ENCODE results near the gene DXO. TPM values are rescaled to one million over a fixed set of nuclear protein-coding genes. Genes with fewer than 3 reads are reported as not detected.
A peak's percentile ranks its signal among the peaks of the same experiment; 100 is the strongest.
"Not testable (repeated sequence)": the region's sequence is repeated elsewhere in the genome, so short reads cannot be mapped to it uniquely, and the experiment has no call there.

Gene DXO
- total RNA-seq, result 10 to 100 TPM; 15.1 to 47.9 (median 24.1) TPM

DNA sequence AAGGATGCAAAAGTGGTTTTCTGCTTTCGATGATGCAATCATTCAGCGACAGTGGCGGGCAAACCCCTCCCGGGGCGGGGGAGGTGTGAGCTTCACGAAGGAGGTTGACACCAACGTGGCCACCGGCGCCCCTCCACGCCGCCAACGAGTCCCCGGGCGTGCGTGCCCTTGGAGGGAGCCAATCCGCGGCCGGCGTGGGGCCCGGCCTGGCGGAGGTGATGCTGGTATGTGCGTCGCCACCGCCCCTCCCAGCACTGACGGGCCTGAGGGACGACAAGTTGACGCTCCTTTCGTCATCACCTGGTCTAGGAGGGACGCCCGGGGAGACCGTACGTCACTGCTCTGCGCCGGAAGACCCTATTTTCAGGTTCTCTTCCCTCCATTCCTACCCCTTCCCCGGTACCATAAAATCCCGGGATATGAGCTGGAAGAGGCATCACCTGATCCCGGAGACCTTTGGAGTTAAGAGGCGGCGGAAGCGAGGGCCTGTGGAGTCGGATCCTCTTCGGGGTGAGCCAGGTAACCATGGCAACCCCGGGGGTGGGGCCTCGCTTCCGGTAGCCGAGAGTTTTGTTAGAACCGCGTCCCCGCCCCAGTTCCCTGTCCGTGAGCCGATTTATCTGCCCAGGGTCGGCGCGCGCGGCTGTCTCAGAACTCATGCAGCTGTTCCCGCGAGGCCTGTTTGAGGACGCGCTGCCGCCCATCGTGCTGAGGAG, at the start of gene DXO:
TSS of gene DXO (minus strand) at position 146 of the 716 bp plus-strand sequence. CDS start 463 bp downstream, outside the sequence.
- DNase-seq, result peak; percentile 94 to 98 (median 96)
- Histone ChIP-seq H3K27ac (peak within 1 kb of the TSS; percentile 87 to 98 (median 92)), H3K4me3 (peak within 1 kb of the TSS; percentile 70 to 91 (median 74)), H3K36me3 (peaks cover 0 to 30% (median 0%) of the 10 kb centered on the region in 3 donors), H3K4me1 (peaks cover 0 to 25% (median 12%) of the 10 kb centered on the region in 4 donors), H3K27me3 (no peaks in the 10 kb centered on the region), H3K9me3 (no peaks in the 10 kb centered on the region)
- peak; percentile 51 to 62 for TF ChIP-seq POLR2A (IDR thresholded peaks at IDR 0.05)
- TF ChIP-seq, protein P1, sequence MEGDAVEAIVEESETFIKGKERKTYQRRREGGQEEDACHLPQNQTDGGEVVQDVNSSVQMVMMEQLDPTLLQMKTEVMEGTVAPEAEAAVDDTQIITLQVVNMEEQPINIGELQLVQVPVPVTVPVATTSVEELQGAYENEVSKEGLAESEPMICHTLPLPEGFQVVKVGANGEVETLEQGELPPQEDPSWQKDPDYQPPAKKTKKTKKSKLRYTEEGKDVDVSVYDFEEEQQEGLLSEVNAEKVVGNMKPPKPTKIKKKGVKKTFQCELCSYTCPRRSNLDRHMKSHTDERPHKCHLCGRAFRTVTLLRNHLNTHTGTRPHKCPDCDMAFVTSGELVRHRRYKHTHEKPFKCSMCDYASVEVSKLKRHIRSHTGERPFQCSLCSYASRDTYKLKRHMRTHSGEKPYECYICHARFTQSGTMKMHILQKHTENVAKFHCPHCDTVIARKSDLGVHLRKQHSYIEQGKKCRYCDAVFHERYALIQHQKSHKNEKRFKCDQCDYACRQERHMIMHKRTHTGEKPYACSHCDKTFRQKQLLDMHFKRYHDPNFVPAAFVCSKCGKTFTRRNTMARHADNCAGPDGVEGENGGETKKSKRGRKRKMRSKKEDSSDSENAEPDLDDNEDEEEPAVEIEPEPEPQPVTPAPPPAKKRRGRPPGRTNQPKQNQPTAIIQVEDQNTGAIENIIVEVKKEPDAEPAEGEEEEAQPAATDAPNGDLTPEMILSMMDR (IDR thresholded peaks at IDR 0.05), result no peak

- H3K4me3 ChIP-seq, DNase-seq, H3K36me3 ChIP-seq, H3K27ac ChIP-seq, H3K4me1 ChIP-seq, H3K27me3 ChIP-seq, H3K9me3 ChIP-seq: not testable (repeated sequence)
Observed at GRCh38 chr6:32014547-32014946, 42.6 kb upstream of the DXO start, which contains the start of gene C4B. Gene C4B, plus strand, starts transcription at chr6:32014795. Its CDS starts 51 bp downstream, at chr6:32014846.

DNA sequence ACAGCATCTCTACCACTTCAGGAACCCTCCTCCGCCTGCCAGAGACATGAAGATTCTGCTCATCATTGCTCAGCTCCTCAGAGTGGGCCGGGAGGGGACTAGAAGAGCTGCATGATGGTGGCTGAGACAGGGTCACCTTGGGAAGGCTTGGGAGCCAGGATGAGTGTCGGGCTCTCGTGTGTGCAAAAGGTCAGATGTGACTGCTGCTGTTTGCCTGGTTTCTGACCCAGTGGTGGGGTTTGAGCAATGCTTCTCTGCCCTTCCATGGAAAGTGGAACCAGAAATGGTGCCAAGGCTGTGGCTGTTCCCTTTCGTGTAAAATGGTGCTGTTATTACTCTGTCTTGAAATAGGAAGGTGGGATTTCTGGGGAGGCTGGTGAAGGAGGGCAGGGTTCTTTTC, 41.8 kb upstream of the DXO start:
- H3K4me1 ChIP-seq, H3K27ac ChIP-seq, H3K36me3 ChIP-seq, H3K27me3 ChIP-seq, H3K4me3 ChIP-seq, H3K9me3 ChIP-seq, DNase-seq: not testable (repeated sequence)

DNA sequence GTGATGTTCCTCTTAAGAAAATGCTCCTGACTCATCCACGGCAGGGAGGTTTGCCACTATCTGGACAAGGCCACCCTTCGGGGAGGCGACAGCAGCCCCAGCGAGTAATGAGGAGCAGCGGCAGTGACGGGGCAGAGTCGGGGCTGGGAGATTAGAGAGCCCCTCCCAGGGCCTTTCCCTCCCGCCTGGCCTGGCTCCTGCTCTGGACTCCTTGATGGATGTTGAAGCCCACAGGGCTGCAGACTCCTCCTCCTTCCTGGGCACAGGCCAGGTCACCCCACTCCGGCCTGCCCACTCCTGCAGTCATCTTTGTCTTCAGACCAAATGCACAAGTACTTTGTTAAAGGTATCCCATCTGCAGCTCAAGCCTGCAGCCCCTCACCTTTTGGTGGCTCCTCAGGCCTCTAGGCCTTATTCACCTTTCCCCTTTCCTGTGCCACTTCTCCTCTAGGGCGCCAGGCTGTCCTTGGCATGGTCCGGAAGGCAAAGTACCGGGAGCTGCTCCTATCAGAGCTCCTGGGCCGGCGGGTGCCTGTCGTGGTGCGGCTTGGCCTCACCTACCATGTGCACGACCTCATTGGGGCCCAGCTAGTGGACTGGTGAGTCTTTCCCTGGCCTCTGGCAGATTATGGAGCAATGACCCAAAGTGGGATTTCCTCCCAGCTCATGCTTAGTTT, 41.1 kb upstream of the DXO start:
- DNase-seq, result peak in 2 of 3 donors; percentile 14 to 39
- not testable (repeated sequence) for H3K9me3 ChIP-seq, H3K27ac ChIP-seq, H3K4me3 ChIP-seq, H3K4me1 ChIP-seq, H3K36me3 ChIP-seq, H3K27me3 ChIP-seq

- not testable (repeated sequence) for H3K4me1 ChIP-seq, H3K27me3 ChIP-seq, H3K27ac ChIP-seq, H3K9me3 ChIP-seq, H3K4me3 ChIP-seq, H3K36me3 ChIP-seq
- DNase-seq, result peak in 1 of 3 donors; percentile 24
Observed at GRCh38 chr6:32010856-32011530, 39.1 kb upstream of the DXO start.

- H3K9me3 ChIP-seq, H3K27me3 ChIP-seq, H3K27ac ChIP-seq, H3K4me1 ChIP-seq, H3K4me3 ChIP-seq, H3K36me3 ChIP-seq: not testable (repeated sequence)
- DNase-seq, result peak in 1 of 3 donors; percentile 4
Observed at GRCh38 chr6:32009537-32009936, 37.6 kb upstream of the DXO start.

- not testable (repeated sequence) for H3K27me3 ChIP-seq, H3K4me1 ChIP-seq, H3K36me3 ChIP-seq, H3K27ac ChIP-seq, H3K4me3 ChIP-seq, H3K9me3 ChIP-seq, DNase-seq
Observed at GRCh38 chr6:32008616-32009015, 36.7 kb upstream of the DXO start.

- not testable (repeated sequence) for H3K4me3 ChIP-seq, H3K27ac ChIP-seq, DNase-seq, H3K4me1 ChIP-seq, H3K27me3 ChIP-seq, H3K36me3 ChIP-seq, H3K9me3 ChIP-seq
Observed at GRCh38 chr6:32008037-32008436, 36.1 kb upstream of the DXO start.

- not testable (repeated sequence) for H3K4me1 ChIP-seq, H3K36me3 ChIP-seq, H3K4me3 ChIP-seq, H3K9me3 ChIP-seq, H3K27ac ChIP-seq, H3K27me3 ChIP-seq
- DNase-seq, result peak in 1 of 3 donors; percentile 5
Observed at GRCh38 chr6:32007086-32007485, 35.1 kb upstream of the DXO start.

GRCh38 chr6:32005991-32006529, 34.1 kb upstream of the DXO start:
- not testable (repeated sequence) for H3K27ac ChIP-seq, H3K27me3 ChIP-seq, H3K4me1 ChIP-seq, H3K4me3 ChIP-seq, H3K9me3 ChIP-seq, H3K36me3 ChIP-seq
- DNase-seq, result peak in 1 of 3 donors; percentile 7

GRCh38 chr6:32005538-32005880, 33.6 kb upstream of the DXO start:
- not testable (repeated sequence) for H3K4me3 ChIP-seq, H3K27ac ChIP-seq, H3K4me1 ChIP-seq, H3K36me3 ChIP-seq, H3K27me3 ChIP-seq, H3K9me3 ChIP-seq
- peak in 1 of 3 donors; percentile 17 for DNase-seq

GRCh38 chr6:32004864-32005537, 33.1 kb upstream of the DXO start:
- not testable (repeated sequence) for H3K27ac ChIP-seq, H3K4me1 ChIP-seq, H3K4me3 ChIP-seq, DNase-seq, H3K36me3 ChIP-seq, H3K27me3 ChIP-seq, H3K9me3 ChIP-seq

- not testable (repeated sequence) for H3K4me1 ChIP-seq, H3K27me3 ChIP-seq, H3K36me3 ChIP-seq, DNase-seq, H3K27ac ChIP-seq, H3K9me3 ChIP-seq, H3K4me3 ChIP-seq
Observed at GRCh38 chr6:32004393-32004792, 32.5 kb upstream of the DXO start.
